ENCODE data around the gene FKBP14.

Gene FKBP14

GRCh38 chr7:30036220-30036619, 9.7 kb upstream of the FKBP14 start:
- TF ChIP-seq CTCF (conservative IDR thresholded peaks at IDR 0.05; ENCODE audit: low read length), result no peak
- no peak overlapping the region for H3K4me3 ChIP-seq (ENCODE audit: low read length)

GRCh38 chr7:30034501-30034900, 8.0 kb upstream of the FKBP14 start:
- TF ChIP-seq CTCF (conservative IDR thresholded peaks at IDR 0.05; ENCODE audit: low read length), result no peak
- no peak overlapping the region for H3K4me3 ChIP-seq (ENCODE audit: low read length)
- DNase-seq (ENCODE audit: low read depth), result no peak

More at GRCh38 chr7:30036220-30036619, 9.7 kb upstream of the FKBP14 start:
- no peak for DNase-seq (ENCODE audit: low read depth)

GRCh38 chr7:30032310-30033125, 6.0 kb upstream of the FKBP14 start:
- DNase-seq (ENCODE audit: low read depth), result peak; percentile 71
- H3K4me3 ChIP-seq (ENCODE audit: low read length), result no peak overlapping the region
- TF ChIP-seq CTCF (conservative IDR thresholded peaks at IDR 0.05; ENCODE audit: low read length), result no peak

GRCh38 chr7:30029696-30030095, 3.2 kb upstream of the FKBP14 start:
- DNase-seq (ENCODE audit: low read depth), result no peak
- no peak for TF ChIP-seq CTCF (conservative IDR thresholded peaks at IDR 0.05; ENCODE audit: low read length)
- H3K4me3 ChIP-seq (ENCODE audit: low read length), result peak overlapping the region; percentile 72

GRCh38 chr7:30028749-30029635, 2.5 kb upstream of the FKBP14 start:
- TF ChIP-seq CTCF (conservative IDR thresholded peaks at IDR 0.05; ENCODE audit: low read length), result 0 out of 2 replicates have a peak, but pooled peaks have one; percentile 6
- peak; percentile 44 for DNase-seq (ENCODE audit: low read depth)
- peak overlapping the region; percentile 72 for H3K4me3 ChIP-seq (ENCODE audit: low read length)

- DNase-seq (ENCODE audit: low read depth), result peak; percentile 84
- peak within 1 kb of the TSS; percentile 72 for H3K4me3 ChIP-seq (ENCODE audit: low read length)
- no peak for TF ChIP-seq CTCF (conservative IDR thresholded peaks at IDR 0.05; ENCODE audit: low read length)
These were observed 1.8 kb upstream of the FKBP14 start, which contains the start of gene PLEKHA8 for GRCh38 chr7:30028216-30028748. TSS of gene PLEKHA8 (plus strand) at chr7:30028412. CDS start at chr7:30028763, 351 bp downstream.

Measured in AG10803 (cell line).